ENCODE data around the gene GRID2IP. TPM values are rescaled to one million over a fixed set of nuclear protein-coding genes. Genes with fewer than 3 reads are reported as not detected.

The GRID2IP gene
- total RNA-seq, 2 donors from 2014 or later: 0.37 to 0.45 TPM

DNA sequence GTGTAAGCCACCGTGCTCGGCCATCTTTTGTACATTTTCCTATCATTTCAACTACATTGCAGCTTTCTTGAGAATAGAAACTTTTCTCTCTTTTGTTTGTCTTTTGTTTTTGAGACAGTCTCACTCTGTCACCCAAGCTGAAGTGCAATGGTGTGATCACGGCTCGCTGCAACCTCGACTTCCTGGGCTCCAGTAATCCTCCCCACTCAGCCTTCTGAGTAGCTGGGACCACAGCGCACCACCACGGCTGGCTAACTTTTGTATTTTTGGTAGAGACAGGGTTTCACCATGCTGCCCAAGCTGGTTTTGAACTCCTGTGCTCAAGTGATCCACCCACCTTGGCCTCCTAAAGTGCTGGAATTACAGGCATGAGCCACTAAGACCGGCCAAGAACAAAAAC lies 72.2 kb downstream of the GRID2IP start:
- no peaks in the 10 kb centered on the region for H3K9me3 ChIP-seq
- intact Hi-C loops (cut with DNase I): no loop called here
- H3K27me3 ChIP-seq: no peaks in the 10 kb centered on the region
- no peak overlapping the region for H3K4me3 ChIP-seq
- H3K27ac ChIP-seq: no peak overlapping the region
- H3K4me1 ChIP-seq: peaks cover 15% of the 10 kb centered on the region
- H3K36me3 ChIP-seq: no peaks in the 10 kb centered on the region
- no peak for DNase-seq
- TF ChIP-seq, protein P1, sequence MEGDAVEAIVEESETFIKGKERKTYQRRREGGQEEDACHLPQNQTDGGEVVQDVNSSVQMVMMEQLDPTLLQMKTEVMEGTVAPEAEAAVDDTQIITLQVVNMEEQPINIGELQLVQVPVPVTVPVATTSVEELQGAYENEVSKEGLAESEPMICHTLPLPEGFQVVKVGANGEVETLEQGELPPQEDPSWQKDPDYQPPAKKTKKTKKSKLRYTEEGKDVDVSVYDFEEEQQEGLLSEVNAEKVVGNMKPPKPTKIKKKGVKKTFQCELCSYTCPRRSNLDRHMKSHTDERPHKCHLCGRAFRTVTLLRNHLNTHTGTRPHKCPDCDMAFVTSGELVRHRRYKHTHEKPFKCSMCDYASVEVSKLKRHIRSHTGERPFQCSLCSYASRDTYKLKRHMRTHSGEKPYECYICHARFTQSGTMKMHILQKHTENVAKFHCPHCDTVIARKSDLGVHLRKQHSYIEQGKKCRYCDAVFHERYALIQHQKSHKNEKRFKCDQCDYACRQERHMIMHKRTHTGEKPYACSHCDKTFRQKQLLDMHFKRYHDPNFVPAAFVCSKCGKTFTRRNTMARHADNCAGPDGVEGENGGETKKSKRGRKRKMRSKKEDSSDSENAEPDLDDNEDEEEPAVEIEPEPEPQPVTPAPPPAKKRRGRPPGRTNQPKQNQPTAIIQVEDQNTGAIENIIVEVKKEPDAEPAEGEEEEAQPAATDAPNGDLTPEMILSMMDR (IDR thresholded peaks at IDR 0.05): no peak
- H3K9ac ChIP-seq (ENCODE audit: low read depth in 2 of 2, low read length in 2 of 2): no peak overlapping the region

DNA sequence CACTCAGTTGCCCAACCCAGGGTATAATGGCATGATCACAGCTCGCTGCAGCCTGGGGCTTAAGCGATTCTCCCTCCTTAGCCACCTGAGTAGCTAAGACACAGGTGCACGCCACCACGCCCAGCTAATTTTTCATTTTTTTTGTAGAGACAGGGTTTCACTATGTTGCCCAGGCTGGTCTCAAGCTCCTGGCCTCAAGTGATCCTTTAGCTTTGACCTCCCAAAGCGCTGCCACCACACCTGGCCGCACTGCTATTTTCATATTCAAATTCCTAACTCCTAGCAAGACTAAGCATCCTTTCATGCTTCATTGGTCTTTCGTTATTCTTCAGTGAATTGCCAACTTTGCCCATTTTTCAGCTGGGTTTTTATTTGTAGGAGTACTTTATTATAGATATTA lies 73.1 kb downstream of the GRID2IP start:
- intact Hi-C loops (cut with DNase I): no loop called here

DNA sequence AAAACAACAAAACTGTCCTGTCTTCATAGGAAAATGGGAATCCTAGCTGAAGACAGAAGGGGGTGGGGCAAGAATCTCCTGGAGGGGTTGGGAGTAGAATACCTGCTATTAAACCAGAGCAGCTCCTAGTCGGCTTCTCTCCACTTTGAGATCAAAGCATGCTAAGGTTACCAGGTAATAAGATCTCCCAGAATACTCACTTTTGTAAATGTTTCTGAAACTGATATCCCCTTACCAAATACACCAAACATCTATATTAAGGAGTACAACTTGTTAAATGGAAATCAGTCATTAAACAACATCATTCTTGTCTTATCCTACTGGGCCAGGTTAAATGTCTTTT lies 74.0 kb downstream of the GRID2IP start:
- Histone ChIP-seq H3K36me3 (no peaks in the 10 kb centered on the region), H3K9ac (ENCODE audit: low read depth in 2 of 2, low read length in 2 of 2) (no peak overlapping the region), H3K4me1 (peaks cover 15% of the 10 kb centered on the region), H3K27me3 (no peaks in the 10 kb centered on the region), H3K9me3 (no peaks in the 10 kb centered on the region), H3K27ac (no peak overlapping the region), H3K4me3 (no peak overlapping the region)
- TF ChIP-seq, protein P1 (IDR thresholded peaks at IDR 0.05): no peak
- intact Hi-C loops (cut with DNase I): no loop called here
- no peak for DNase-seq

More for the DNA sequence above, 73.1 kb downstream of the GRID2IP start:
- DNase-seq: no peak
- TF ChIP-seq, protein P1 (IDR thresholded peaks at IDR 0.05): no peak
- Histone ChIP-seq H3K27ac (no peak overlapping the region), H3K4me1 (peaks cover 15% of the 10 kb centered on the region), H3K9ac (ENCODE audit: low read depth in 2 of 2, low read length in 2 of 2) (no peak overlapping the region), H3K4me3 (no peak overlapping the region), H3K9me3 (no peaks in the 10 kb centered on the region), H3K36me3 (no peaks in the 10 kb centered on the region), H3K27me3 (no peaks in the 10 kb centered on the region)

DNA sequence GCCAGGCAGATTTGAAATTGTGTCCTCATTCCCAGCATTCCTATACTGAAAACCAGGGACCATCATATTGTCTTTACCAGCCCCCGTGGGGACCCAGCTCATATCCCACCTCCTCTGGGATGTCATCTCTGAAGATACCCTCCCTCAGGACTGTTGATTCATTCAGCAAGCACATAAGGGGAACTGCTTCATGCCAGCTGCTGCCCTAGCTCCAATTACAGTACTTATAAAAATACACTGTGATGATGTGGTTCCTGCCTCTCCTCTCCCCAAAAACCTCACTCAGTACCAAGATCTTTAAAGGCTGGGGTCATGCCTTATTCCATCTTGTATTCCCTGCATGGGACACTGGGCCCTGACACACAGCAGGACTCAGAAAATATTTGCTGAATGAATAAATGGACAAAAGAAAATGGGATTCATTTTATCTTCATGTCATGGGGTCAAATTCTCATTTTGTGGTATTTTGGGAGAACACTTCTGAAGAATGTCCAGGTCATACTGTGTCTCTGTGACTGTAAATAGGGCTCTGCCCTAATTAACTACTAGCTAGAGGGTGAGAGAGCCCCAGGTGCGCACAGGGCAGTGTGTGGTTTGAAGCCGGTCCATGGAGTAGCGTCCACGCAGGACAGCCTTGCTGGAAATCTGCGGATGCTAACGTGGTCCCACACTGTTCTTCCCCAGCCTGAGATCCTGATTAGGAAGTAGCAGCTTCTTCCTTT lies 74.5 kb downstream of the GRID2IP start:
- H3K27me3 ChIP-seq: no peaks in the 10 kb centered on the region
- H3K36me3 ChIP-seq: no peaks in the 10 kb centered on the region
- intact Hi-C loops (cut with DNase I): no loop called here
- TF ChIP-seq, protein P1 (IDR thresholded peaks at IDR 0.05): no peak
- no peaks in the 10 kb centered on the region for H3K9me3 ChIP-seq
- H3K9ac ChIP-seq (ENCODE audit: low read depth in 2 of 2, low read length in 2 of 2): no peak overlapping the region
- DNase-seq: no peak
- H3K27ac ChIP-seq: no peak overlapping the region
- H3K4me3 ChIP-seq: no peak overlapping the region
- peaks cover 15% of the 10 kb centered on the region for H3K4me1 ChIP-seq

DNA sequence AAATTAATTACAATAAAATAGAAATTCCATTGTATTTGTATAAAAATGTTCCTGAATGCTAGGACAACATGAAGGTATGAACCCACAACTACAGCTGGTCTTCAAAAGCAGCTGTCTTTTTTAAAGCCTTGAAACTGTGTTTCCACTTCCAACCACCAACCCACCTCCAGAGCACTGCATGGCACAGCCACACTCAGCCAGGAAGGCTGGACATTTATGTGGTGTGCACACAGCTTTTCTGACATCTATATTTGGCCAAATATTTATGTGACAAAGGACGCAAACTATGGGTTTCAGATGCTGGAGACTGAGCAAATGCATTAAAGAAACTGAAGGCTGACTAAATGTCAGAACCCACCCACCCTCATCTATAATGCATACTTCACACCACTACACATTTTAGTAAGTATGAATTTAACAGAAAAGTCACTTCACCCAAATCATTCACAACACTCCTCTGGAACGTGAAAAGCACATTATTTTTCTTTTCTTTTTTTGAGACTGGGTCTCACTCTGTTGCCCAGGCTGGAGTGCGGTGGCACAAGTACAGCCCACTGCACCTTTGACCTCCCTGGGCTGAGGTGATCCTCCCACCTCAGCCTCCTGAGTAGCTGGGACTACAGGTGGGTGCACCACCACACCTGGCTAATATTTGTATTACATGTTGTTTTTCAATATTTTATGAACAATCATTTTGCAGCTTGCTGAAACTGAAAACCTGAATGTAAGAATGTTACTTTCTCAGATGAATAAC lies 75.7 kb downstream of the GRID2IP start:
- intact Hi-C loops (cut with DNase I): no loop called here
- no peaks in the 10 kb centered on the region for H3K9me3 ChIP-seq
- H3K36me3 ChIP-seq: no peaks in the 10 kb centered on the region
- H3K27me3 ChIP-seq: no peaks in the 10 kb centered on the region
- no peak overlapping the region for H3K27ac ChIP-seq
- H3K4me3 ChIP-seq: no peak overlapping the region
- TF ChIP-seq, protein P1 (IDR thresholded peaks at IDR 0.05): no peak
- DNase-seq: no peak
- no peak overlapping the region for H3K9ac ChIP-seq (ENCODE audit: low read depth in 2 of 2, low read length in 2 of 2)
- H3K4me1 ChIP-seq: peaks cover 11% of the 10 kb centered on the region
